HG02973 (cell line): ENCODE results near the gene STOML3.

Experiments
- ATAC-seq: cut with Tn5 transposase; IDR thresholded peaks from one replicate; pipeline ENCODE4 v1.9.1; 2021; ENCODE audit warnings: moderate library complexity; ENCODE audit not compliant: unreplicated experiment

Gene STOML3

GRCh38 chr13:38993381-38993780, 2.8 kb upstream of the STOML3 start:
- ATAC-seq = no peak

GRCh38 chr13:38981096-38981495, 9.5 kb downstream of the STOML3 start:
- ATAC-seq = no peak

- no peak for ATAC-seq
These were observed 9.9 kb downstream of the STOML3 start for GRCh38 chr13:38980750-38981078.

- no peak for ATAC-seq
These were observed 10.5 kb downstream of the STOML3 start for GRCh38 chr13:38979891-38980749.

- ATAC-seq = no peak
These were observed 20.1 kb downstream of the STOML3 start for GRCh38 chr13:38970380-38971051.

GRCh38 chr13:38969187-38969586, 21.4 kb downstream of the STOML3 start:
- ATAC-seq = no peak

GRCh38 chr13:38967446-38967845, 23.2 kb downstream of the STOML3 start:
- ATAC-seq = no peak

GRCh38 chr13:38965281-38965680, 25.4 kb downstream of the STOML3 start:
- no peak for ATAC-seq

- ATAC-seq = no peak
These were observed 30.5 kb downstream of the STOML3 start for GRCh38 chr13:38960175-38960574.

- ATAC-seq = no peak
These were observed 32.6 kb downstream of the STOML3 start for GRCh38 chr13:38957794-38958592.

GRCh38 chr13:38954844-38955243, 35.8 kb downstream of the STOML3 start:
- ATAC-seq = no peak

- no peak for ATAC-seq
These were observed 36.3 kb downstream of the STOML3 start for GRCh38 chr13:38954291-38954690.

GRCh38 chr13:38952827-38953226, 37.8 kb downstream of the STOML3 start:
- no peak for ATAC-seq

GRCh38 chr13:38951525-38952313, 38.9 kb downstream of the STOML3 start:
- ATAC-seq = no peak

GRCh38 chr13:38950987-38951386, 39.6 kb downstream of the STOML3 start:
- ATAC-seq = no peak

GRCh38 chr13:38947054-38947453, 43.6 kb downstream of the STOML3 start:
- no peak for ATAC-seq

- no peak for ATAC-seq
These were observed 46.4 kb downstream of the STOML3 start for GRCh38 chr13:38944219-38944618.

- no peak for ATAC-seq
These were observed 47.4 kb downstream of the STOML3 start for GRCh38 chr13:38943231-38943630.

- no peak for ATAC-seq
These were observed 49.2 kb downstream of the STOML3 start for GRCh38 chr13:38941353-38941945.

GRCh38 chr13:38933786-38934185, 56.8 kb downstream of the STOML3 start:
- ATAC-seq = no peak
